ENCODE data around the gene KRTAP12-3. TPM values are rescaled to one million over a fixed set of nuclear protein-coding genes. Genes with fewer than 3 reads are reported as not detected.

The KRTAP12-3 gene
- total and polyA plus RNA-seq, 4 donors = not detected

GRCh38 chr21:44614961-44615391 is 42.8 kb upstream of the KRTAP12-3 start:
- H3K9ac ChIP-seq (ENCODE audit: low read depth in 1 of 2, low read length in 2 of 2) = no peak overlapping the region
- peaks cover 0 to 10% (median 1%) of the 10 kb centered on the region in 4 donors for H3K9me3 ChIP-seq (ENCODE audit: control insufficient read depth in 4 of 4, low read length in 3 of 4)
- no peak for TF ChIP-seq HNF4G (IDR thresholded peaks at IDR 0.05)
- no peak for TF ChIP-seq RAD21 (IDR thresholded peaks at IDR 0.05)
- TF ChIP-seq NR2F2 (IDR thresholded peaks at IDR 0.05) = no peak
- no peak for TF ChIP-seq FOXA2 (IDR thresholded peaks at IDR 0.05)
- no peak for TF ChIP-seq EGR1 (IDR thresholded peaks at IDR 0.05; ENCODE audit: low read depth in 2 of 2)
- TF ChIP-seq ZBTB33 (IDR thresholded peaks at IDR 0.05) = no peak
- no peak for TF ChIP-seq RXRA (IDR thresholded peaks at IDR 0.05)
- TF ChIP-seq FOXA1 (IDR thresholded peaks at IDR 0.05) = no peak
- TF ChIP-seq TAF1 (conservative IDR thresholded peaks at IDR 0.05) = no peak
- TF ChIP-seq SP1 (IDR thresholded peaks at IDR 0.05) = no peak
- TF ChIP-seq YY1 (IDR thresholded peaks at IDR 0.05) = no peak
- no peak overlapping the region for H3K4me3 ChIP-seq (ENCODE audit: low read depth in 1 of 3, low read length in 3 of 3)
- H3K36me3 ChIP-seq (ENCODE audit: control insufficient read depth in 4 of 4, insufficient read depth in 3 of 4, low read depth in 1 of 4, low read length in 3 of 4) = no peaks in the 10 kb centered on the region
- DNase-seq (ENCODE audit: low spot score) = peak; percentile 23
- no peaks in the 10 kb centered on the region for H3K27me3 ChIP-seq (ENCODE audit: control insufficient read depth in 4 of 4, insufficient read depth in 4 of 4, low read length in 3 of 4)
- no peaks in the 10 kb centered on the region for H3K4me1 ChIP-seq (ENCODE audit: control insufficient read depth in 4 of 4, insufficient read depth in 4 of 4, low read length in 3 of 4)
- 90% methylated on average over 28 of the region's 28 CpGs for WGBS
- H3K27ac ChIP-seq (ENCODE audit: low read depth in 1 of 2, low read length in 2 of 2) = no peak overlapping the region

GRCh38 chr21:44615466-44615865 is 42.3 kb upstream of the KRTAP12-3 start:
- 75% methylated on average over 8 of the region's 8 CpGs for WGBS
- no peak overlapping the region for H3K4me3 ChIP-seq (ENCODE audit: low read depth in 1 of 3, low read length in 3 of 3)
- no peak for TF ChIP-seq SP1 (IDR thresholded peaks at IDR 0.05)
- TF ChIP-seq ZBTB33 (IDR thresholded peaks at IDR 0.05) = no peak
- TF ChIP-seq EGR1 (IDR thresholded peaks at IDR 0.05; ENCODE audit: low read depth in 2 of 2) = no peak
- TF ChIP-seq RAD21 (IDR thresholded peaks at IDR 0.05) = no peak
- TF ChIP-seq GABPA (IDR thresholded peaks at IDR 0.05 in 1 of 2, conservative IDR thresholded peaks at IDR 0.05 in 1 of 2) = no peak
- no peak for TF ChIP-seq MAX (IDR thresholded peaks at IDR 0.05)
- no peak for TF ChIP-seq TAF1 (conservative IDR thresholded peaks at IDR 0.05)
- no peak for TF ChIP-seq HNF4G (IDR thresholded peaks at IDR 0.05)
- TF ChIP-seq REST (IDR thresholded peaks at IDR 0.05) = no peak
- TF ChIP-seq CTCF (IDR thresholded peaks at IDR 0.05; ENCODE audit: low read depth, low read length, missing input control) = no peak
- no peak for TF ChIP-seq ATF3 (IDR thresholded peaks at IDR 0.05)
- DNase-seq (ENCODE audit: low spot score) = no peak
- H3K4me1 ChIP-seq (ENCODE audit: control insufficient read depth in 4 of 4, insufficient read depth in 4 of 4, low read length in 3 of 4) = no peaks in the 10 kb centered on the region
- peaks cover 0 to 5% (median under 1%) of the 10 kb centered on the region in 4 donors for H3K9me3 ChIP-seq (ENCODE audit: control insufficient read depth in 4 of 4, low read length in 3 of 4)
- no peak overlapping the region for H3K9ac ChIP-seq (ENCODE audit: low read depth in 1 of 2, low read length in 2 of 2)
- H3K27me3 ChIP-seq (ENCODE audit: control insufficient read depth in 4 of 4, insufficient read depth in 4 of 4, low read length in 3 of 4) = no peaks in the 10 kb centered on the region
- H3K27ac ChIP-seq (ENCODE audit: low read depth in 1 of 2, low read length in 2 of 2) = no peak overlapping the region
- no peaks in the 10 kb centered on the region for H3K36me3 ChIP-seq (ENCODE audit: control insufficient read depth in 4 of 4, insufficient read depth in 3 of 4, low read depth in 1 of 4, low read length in 3 of 4)

Measured in liver (tissue), 9 donors.